NCI-H146 treated with DMSO at 0.1 percent for 48 hours (cell line): ENCODE results near the gene ING4.
"Not testable (repeated sequence)": the region's sequence is repeated elsewhere in the genome, so short reads cannot be mapped to it uniquely, and the experiment has no call there.

Source experiments
- DNase-seq: peaks from one replicate; lab custom pipeline; 2025; ENCODE audit not compliant: unreplicated experiment; lab: John Stamatoyannopoulos, UW

The ING4 gene

GRCh38 chr12:6662906-6663742, at the start of gene ING4:
Gene ING4, minus strand, starts transcription at chr12:6663119. Its CDS starts 18 bp downstream, at chr12:6663101.
- DNase-seq = peak; percentile 100

- no peak for DNase-seq
Measured at GRCh38 chr12:6708960-6709394, 46.1 kb upstream of the ING4 start.

DNA sequence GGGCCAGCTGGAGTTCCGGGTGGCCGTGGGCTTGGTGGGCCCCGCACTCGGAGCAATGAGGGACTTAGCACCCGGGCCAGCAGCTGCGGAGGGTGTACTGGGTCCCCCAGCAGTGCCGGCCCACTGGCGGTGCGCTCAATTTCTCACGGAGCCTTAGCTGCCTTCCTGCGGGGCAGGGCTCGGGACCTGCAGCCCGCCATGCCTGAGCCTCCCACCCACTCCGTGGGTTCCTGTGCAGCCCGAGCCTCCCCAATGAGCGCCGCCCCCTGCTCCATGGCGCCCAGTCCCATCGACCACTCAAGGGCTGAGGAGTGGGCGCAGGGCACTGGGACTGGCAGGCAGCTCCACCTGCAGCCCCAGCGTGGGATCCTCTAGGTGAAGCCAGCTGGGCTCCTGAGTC, 45.4 kb upstream of the ING4 start:
- DNase-seq = not testable (repeated sequence)

GRCh38 chr12:6703631-6704030, 40.7 kb upstream of the ING4 start:
- peak; percentile 93 for DNase-seq

- DNase-seq = no peak
Measured at GRCh38 chr12:6701078-6701768, 38.3 kb upstream of the ING4 start.

GRCh38 chr12:6700646-6701051, 37.7 kb upstream of the ING4 start, which contains the start of gene PIANP:
Gene PIANP, minus strand, starts transcription at chr12:6700815. Its CDS starts 2,754 bp downstream, at chr12:6698061.
- peak; percentile 34 for DNase-seq

- peak; percentile 32 for DNase-seq
Measured at GRCh38 chr12:6699989-6700645, 37.2 kb upstream of the ING4 start.

- DNase-seq = no peak
Measured at GRCh38 chr12:6699259-6699988, 36.5 kb upstream of the ING4 start.

DNA sequence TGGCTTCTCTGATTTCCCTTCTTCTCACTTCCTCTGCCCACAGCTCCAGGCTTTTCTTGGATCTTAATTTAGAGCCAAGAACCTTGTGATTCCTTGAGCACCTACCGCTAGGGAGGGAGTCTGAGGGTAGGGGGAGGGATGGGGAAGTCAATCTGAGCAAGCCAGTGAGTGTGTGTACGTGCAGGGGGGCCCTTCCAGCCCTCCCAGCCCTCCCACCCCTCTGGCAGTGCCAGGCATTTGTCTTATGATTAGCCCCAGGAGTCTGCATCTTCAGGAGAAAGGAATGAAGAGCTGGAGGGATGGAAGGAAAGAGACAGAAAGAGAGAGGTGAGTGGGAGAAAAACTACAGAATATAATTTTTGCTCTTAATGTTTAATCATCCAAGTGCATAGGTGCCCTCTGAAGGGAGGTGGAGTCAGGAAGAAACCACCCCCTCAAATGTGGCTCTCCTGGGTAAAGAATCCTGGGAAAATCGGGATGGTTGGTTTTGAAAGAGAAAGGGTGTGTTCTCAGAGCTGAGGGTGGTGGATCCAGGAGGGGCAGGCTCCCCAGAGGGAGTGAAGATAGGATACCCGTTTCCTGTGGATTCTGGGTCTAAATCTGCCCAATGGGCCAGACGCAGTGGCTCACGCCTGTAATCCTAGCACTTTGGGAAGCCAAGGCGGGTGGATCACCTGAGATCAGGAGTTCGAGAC, 35.6 kb upstream of the ING4 start:
- DNase-seq = no peak

DNA sequence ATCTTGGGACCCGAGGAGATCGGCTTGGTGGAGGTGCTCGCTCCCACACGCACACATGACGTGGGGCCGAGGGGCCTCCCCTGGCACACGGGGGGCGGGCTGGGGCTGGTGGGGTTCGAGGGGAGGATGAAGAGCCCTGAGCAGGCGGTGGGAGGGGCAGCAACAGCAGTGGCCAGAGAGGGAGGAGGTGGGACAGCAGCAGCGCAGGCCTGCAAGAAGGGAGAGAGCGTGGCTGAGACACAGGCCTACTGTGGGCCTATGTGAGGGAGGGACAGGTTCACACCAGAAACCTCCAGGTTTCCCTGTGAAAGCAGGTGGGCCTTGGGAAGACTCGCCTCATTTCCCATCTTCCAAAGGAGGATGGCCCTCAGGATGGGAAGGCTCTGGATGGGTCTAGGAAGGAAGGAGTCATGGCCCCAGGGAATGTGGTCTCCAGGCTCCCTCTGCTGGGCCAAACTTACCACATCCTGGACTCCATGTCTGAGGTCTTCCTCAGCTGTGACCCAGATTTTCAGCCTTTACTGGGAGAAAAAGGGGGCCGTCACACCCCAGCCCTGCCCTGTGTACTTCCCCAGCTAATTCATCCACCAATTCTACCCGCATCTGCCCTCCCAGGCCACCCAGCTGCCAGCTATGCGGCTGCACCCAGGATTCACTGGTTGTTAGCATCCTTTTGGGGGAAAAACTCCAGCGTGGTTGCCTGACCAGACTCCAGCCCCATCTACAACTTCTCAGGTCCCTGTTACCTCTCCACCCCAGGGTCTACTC, 34.8 kb upstream of the ING4 start:
- DNase-seq = no peak

DNA sequence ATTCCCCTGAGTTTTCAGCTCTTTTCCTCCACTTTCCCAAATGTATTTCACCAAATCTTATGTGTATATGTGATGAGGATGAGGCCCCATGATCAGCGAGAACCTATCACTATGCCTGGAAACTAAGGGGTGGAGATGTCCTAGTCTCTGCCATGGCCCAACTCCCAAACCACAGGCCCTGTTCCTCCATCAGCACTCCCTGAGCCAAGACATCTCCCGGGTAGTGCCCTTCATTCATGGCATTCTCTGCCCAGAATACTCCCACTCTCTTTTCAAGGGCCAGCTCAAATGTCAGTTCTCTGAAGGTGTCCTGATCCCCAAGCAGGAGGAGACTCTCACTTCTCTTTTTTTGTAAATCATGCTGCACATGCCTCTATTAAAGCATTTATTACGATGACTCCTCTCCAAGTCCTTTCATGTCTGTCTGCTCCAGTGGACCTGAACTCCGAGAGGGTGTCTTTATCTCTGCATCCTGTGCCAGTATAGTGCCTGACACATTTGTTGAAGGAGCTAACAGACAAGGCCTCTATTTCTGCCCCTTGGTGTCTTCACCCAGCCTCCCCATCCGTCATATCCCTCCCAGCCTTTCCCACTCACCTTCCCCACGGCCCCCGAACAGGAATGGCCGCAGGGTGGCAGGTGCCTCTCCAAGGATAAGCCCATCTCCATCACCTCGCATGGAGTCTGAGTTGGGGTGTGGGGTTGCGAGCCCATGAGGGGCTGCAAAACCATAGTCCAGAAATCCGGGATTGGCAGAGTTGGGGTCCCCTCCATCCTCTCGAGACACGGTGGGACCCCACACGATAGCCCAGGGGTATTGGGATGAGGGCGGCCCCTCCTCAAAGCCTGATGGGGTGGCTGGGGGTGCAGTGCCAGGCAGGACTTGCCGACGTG, 34.0 kb upstream of the ING4 start:
- DNase-seq = no peak

DNA sequence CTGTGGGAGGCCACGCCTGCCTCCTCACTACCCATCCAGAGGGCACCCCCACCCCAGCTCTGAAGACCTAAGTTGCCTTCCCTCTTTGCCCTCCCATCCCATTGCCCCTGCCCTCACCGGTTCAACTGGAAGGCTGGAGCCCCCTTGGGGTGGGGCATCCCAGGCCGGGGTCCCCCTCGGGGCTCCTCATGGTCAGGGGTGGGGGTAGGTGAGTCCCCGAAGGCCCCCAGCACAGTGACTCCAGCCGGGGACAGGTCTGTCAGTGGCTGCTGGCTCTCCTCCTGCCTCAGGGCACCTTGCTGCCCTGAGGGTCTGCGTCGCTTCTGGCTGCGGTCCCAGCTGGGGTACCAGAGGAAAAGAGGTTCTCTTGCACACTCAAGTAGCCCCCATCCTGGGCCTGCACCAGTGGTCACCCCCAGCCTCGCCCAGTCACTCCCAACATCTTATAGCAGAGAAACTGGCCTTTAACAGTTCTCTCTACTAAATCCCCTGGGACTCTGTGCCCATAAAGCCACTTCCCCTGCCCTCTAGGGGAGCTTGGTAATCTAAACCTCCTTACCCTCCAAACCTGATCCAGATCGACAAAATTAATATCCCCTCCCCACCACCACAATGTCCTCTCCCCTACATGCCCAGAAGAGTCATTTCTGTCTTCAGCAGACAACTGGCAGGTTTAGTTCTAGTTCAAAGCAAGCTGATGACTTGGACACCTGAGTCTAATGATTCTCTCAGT, 32.6 kb upstream of the ING4 start:
- no peak for DNase-seq

- no peak for DNase-seq
Measured at GRCh38 chr12:6694701-6695100, 31.8 kb upstream of the ING4 start.

GRCh38 chr12:6693832-6694355, 31.0 kb upstream of the ING4 start:
- no peak for DNase-seq

GRCh38 chr12:6692888-6693287, 30.0 kb upstream of the ING4 start:
- DNase-seq = no peak

DNA sequence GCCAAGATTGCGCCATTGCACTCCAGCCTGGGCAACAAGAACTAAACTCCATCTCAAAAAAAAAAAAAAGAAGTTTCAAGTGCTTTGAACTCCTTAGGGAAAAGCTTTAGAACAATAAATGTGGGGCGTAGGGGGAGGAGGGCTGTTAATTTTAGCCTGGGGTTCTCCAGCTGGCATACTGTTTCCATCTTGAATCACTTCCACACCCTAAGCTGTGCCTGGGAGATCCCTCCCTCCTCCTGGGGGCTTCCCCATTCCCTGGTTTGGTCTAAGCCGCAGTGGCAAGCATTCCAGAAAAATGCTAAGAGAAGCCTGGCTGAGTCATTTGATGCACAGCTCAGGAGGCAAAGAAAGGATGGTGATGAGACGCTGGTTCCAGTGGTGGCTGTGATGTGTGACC, 28.6 kb upstream of the ING4 start:
- no peak for DNase-seq

DNA sequence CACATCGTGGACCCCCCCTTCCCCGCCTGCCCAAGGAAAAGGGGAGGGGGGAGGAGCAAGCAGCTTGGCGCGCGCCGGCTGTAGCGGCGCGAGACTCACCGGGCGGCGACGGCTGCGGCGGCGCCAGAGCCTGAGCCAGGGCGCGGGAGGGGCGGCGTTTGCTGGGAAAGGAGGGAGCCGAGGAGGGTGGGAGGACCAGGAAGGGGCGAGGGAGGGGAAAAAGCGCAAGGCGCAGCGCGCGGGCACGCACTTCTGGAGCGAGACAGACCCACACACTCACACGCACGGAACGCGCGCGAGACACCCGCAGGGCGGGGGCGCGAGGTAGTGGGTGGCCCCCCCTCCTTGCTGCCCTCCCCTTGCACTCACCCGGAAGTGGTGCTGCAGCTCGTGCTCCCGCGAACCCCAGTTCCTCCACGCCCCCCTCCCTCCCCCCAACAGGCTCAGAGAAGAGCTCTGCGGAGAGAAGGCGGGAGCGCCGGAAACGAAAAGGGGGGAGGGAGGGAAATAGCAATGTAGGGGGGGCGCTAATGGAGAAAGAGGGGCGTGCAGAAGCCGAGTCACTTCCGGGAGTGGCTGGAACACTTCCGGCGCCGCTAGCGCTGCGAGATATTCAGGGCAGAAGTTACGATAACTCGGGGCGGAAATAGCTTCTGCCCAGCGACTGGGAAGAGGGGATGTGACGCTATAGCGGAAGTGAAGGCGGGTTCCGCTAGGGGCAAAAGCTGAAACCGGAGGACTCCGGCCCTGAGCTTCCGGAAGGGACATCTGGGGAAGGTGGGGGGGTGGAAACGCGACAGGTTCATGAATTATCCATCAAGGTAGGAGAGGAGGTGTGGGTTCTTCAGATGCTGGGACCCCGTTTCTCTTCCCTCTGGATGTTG, 26.3 kb upstream of the ING4 start, which contains the start of gene ZNF384:
ZNF384 (minus strand) TSS at position 377 of the 884 bp plus-strand sequence. CDS start 9,855 bp downstream, outside the sequence.
- peak; percentile 100 for DNase-seq
